Iris pigment epithelial cell (primary cell): Measurements from ENCODE around the gene ANK3.
A peak's percentile ranks its signal among the peaks of the same experiment; 100 is the strongest.
"Not testable (repeated sequence)": the region's sequence is repeated elsewhere in the genome, so short reads cannot be mapped to it uniquely, and the experiment has no call there.

ENCODE experiments used
- DNase-seq: peaks from one replicate; pipeline ENCODE4 v3.0.0-alpha.2; 2011; ENCODE audit warnings: low read depth

ANK3 gene

DNA sequence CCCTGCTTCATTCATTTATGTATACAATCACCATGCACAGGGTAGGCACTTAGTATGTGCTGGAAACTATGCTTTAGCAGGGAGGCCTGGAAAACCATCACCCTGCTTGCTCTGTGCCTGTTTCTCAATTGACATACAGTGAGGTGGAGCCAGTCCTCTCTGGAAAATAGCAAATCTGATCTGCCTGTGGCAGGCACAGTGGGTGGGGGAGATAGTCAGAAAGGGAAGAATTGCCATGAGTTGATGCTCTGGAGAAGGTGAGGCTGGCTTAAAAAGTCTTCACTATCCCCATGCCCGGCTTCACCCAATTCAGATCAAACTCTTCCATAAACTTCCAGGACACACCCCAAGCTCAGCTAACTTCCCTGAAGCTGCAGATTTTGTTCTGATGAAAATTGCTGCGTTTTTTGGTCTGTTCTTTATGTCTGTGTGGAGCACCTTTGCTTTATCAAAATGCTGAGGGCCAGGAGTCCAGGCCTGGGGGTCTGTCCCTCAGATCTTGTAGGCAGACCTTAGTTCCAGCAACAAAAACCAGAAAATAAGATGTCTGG lies 84.8 kb downstream of the ANK3 start:
- DNase-seq = no peak

DNA sequence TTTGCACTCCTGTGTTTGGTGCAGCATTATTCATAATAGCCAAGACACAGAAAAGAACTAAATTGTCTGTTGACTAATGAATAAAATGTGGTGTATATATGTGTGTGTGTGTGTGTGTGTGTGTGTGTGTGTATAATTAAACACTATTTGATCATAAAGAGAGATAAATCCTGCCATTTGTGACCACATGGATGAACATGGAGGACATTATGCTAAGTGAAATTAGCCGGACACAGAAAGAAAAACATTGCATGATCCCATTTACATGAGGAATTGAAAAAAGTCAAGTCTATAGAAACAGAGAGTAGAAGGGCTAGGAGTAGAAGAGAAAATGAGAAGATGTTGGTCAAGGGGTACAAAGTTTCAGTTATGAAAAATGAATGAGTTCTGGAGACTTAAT lies 85.9 kb downstream of the ANK3 start:
- DNase-seq = no peak

DNA sequence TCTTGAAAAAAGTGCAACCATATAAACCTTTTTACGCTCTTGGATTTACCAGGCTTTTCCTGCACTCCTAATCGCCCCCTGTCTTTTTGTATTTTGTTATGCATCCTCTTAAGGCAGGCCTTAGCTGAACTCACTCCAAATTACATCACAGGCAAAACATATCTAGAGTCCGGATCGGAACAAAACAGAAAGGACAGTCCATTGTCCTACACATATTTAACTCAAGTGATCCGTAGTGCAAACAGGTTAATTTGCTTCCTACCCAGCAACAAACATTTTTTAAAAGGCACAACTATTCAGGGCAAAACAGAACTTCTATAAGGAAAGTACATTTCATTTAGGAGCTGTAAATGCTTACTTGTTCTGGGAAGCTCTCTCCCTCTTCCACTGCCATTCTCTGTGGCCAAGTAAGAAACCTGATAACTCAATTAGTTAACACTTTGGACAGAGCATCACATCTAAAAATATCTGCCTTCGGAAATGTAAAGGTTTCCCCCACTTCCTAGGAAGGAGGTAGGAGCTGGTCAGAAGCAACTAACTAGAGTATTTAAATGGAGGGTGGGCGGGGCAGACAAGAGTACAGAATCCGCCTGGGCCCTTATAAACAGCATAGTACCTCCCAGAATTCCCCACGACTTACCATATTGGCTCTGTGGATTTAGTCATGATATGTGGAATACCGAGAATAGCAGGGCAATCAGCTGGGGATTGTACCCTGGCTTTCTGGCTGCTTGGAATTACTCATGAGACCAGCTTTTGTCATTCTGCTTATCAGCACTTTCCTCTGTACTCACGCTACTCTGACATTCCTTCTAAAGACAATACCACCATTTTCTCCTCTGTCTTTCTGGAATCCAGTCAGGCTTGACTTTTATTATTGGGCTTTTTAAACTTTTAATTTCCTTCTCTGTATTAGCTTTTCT lies 89.5 kb downstream of the ANK3 start:
- peak; percentile 63 for DNase-seq

DNA sequence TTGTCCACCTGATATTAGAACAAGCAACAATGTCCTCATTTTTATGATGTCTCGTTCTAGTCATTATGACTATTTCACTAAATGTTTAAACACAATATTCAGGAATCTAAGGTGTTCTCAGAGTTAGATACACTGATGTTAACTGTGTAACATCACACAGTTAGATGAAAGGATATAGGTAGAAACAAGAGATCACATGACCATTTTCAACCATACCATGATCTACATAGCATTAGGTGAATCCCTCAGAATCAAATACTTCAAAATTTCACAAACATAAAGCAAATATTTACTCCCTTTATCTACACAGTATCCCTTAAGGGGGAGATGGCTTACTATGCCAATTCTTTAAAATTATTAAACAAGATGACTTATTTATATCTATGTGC lies 90.3 kb downstream of the ANK3 start:
- no peak for DNase-seq

DNA sequence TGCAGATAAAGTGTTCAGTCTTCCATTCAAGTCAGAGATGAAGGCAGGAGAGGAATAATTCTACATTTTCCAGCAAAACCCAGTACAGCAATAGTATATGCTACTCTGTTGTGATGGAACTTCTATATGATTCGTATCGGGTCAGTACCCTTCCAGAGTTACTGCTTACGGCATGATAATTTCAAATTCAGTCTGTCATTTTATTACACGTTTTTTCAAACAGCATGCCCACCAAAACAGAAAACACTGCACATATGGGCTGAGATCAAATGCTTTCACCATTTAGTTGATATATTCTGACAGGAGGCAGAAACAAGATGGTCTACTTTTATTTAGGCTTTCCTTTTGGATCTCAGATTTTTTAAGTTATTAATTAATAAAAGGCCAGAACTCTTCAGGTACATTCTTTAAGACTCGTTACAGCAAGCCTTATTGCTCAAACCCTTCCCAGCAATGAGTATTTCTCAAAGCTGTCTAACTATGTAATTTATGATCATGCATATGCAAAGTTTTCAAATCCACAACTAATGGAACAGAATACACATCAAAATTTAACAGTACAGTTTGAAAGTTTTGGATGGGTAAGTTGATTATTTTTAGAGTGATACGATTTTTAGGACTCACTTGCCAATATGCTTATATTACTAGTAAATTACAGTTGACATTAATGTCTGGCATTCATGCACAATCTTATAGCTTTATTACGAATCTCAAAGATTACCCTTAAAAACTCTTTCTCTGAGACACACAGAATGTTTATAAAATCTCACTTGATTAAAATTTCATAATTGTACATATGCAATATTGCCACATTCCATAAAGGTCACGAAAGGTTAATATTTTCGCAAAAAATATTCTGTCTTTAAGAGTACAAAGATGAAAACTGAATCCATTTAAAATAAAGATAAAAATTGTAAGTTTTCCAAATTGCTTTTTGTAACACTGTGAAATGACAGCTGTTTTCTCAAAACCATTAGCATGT lies 91.0 kb downstream of the ANK3 start:
- no peak for DNase-seq

DNA sequence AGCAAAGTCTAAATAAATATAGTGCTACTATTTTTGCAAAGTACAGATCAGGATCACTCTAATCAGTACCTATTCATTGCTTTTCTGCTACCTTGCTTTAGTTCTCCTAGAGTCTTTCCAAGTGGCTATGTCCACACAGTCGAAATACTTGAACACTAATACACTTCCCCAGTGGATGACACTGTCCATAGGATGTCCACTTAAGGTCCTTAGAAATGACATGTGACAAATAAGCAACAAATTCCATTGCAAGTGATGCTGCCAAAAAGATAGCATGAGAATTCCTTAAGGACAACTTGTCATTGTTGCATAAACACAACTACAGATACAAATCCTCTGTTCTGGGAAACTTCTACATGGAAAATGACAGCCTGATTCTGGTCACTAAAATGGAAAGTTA lies 93.6 kb downstream of the ANK3 start:
- no peak for DNase-seq

DNA sequence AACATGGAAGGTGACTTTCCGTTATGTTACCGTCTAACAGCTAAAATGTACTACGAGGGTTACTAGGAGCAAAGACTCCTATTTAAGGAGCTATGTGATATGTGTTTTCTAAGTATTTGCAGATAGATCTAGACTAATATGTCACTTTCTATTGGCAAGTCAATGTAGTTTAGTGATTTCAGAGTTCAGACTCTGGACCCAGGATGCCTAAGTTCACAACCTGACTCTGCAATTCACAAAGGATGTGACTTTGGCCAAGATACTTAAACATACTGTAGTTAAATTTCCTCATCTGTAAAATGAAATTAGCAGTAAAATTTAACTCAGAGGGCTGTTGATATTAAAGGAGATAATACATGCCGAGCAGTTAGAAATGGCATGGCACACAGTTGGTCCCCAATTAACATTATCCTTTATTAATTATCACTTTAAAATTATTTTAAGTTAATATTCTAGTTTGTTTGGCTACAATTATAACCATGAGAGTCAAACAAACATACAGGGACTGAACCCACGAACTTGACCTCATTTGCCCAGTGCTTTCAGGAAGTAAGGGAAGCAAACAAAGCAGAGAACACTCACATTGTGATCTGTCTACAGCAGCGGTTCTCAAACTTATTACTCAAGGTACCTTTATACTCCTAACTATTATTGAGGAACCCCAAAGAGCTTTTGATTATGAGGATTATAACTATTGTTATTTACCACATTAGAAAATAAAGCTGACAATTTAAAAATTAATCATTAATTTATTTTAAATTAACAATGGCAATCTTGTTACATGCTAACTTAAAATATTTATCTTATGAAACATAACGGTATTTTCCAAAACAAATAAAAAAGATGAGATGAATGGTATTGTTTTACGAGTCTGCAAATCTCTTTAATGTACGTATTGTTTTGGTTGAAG lies 94.4 kb downstream of the ANK3 start:
- DNase-seq = no peak

DNA sequence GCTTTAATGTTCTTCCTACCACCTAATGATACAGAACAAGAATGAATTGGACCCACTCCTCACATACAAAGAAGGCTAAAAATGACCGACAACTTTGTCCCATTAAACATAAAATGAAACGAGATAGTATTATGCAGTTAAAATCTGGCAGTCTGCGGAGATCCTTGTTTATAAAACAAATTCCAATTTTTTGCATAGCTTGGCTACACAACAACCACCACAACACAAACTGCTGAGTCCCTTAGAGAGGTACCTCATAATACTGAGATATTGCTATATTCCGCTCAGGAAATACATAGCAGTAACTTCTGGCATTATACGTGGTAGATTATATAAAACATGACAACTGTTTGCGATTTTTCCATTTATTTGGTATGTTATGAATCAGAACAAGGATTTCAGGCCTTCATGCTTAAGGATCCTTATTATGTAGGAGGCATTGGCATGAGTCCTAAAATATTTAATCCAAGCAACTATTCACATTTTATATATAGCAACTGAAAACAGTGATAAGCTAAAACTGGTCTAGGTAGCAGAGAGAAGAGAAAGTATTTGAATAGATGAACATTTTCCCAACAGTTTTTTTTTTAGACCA lies 96.0 kb downstream of the ANK3 start:
- DNase-seq = no peak

DNA sequence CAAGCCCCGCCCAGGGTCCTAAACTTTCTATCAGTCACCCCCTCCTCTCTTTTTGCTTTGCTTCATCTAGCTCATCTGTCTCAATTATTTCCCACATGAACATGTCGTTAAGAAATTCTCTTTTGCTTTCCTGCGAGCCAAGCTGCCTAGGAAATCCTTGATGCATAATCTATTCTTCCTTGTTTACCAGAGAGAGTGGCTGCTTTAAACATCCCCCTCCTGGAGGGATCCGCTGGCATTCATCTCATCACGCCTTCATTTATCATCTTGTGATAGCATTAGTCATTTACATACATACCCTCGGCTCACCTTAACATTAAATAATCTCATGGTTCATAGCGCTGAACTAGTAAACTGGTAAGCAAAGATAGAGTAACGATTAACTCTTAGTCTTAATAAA lies 96.7 kb downstream of the ANK3 start:
- DNase-seq = no peak

DNA sequence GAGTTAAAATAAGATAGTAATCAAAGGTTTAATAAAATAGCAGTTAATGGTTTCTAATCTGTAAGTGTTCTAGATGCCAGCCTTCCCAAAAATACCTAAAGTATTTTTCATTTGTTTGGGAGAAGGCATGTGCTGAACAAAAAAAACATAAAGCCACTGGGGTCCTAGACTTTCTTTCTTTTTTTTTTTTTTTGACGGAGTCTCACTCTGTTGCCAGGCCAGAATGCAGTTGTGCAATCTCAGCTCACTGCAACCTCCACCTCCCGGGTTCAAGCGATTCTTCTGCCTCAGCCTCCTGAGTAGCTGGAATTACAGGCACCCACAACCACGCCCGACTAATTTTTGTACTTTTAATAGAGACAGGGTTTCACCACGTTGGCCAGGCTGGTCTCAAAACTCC lies 97.1 kb downstream of the ANK3 start:
- DNase-seq = not testable (repeated sequence)

DNA sequence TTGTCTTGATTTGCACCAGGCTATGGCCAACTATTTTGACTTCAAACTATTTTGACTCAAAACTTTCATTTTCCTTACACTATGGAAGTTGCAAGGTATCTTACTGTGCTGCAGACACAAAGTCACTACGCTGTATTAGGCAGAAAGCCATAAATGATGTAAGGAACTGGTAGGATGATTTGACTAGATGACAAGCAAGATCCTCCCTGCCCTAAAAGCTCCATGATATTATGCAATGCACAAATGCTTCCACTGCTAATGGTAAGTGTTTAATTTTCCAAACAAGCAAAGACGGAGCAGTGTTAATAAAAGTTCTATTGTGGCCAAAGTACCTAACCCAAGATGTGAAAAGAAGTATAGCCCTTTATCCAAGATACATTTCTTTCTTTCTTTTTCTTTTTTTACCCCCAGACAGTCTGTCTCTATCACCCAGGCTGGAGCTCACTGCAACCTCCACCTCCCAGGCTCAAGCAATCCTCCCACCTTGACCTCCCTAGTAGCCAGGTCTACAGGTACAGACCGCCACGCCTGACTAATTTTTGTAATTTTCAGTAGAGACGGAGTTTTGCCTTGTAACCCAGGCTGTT lies 98.2 kb downstream of the ANK3 start:
- DNase-seq = peak; percentile 57

DNA sequence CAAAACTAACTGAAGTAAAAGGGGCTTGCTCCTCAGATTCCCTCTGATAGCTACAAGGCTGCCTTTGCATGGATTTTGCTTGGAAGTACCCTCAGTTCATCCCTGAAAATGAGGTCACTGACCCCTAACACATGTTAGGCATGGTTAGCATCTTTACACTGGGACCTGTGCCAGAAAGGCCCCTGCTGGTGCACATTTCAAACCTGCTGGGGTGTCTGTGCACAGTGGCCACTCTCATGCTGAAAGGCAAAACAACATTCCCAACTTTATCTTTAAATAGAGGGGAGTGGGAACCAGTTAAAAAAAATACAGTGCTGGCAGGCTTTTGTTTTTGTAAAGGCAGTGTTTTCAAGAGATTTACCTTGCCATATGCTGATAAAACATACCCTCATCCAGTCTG lies 99.1 kb downstream of the ANK3 start:
- no peak for DNase-seq

DNA sequence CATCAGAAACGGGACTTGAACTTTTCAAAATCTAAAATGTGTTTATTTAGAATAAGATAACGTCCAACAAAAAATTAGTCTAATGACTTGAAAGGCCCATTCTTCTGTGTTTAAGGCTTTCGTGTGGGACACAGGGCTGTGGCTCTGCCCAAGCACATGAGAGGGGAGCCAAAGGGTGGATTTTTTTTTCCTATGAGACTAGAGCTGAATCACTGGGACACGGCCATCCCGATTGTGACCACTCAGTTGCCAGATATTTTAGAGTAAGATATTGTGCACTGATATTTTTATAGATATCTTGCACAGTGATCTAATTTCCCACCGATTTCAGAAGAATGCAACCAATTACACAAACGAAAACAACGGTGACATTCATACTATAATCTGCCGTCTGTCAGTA lies 99.9 kb downstream of the ANK3 start:
- DNase-seq = no peak

DNA sequence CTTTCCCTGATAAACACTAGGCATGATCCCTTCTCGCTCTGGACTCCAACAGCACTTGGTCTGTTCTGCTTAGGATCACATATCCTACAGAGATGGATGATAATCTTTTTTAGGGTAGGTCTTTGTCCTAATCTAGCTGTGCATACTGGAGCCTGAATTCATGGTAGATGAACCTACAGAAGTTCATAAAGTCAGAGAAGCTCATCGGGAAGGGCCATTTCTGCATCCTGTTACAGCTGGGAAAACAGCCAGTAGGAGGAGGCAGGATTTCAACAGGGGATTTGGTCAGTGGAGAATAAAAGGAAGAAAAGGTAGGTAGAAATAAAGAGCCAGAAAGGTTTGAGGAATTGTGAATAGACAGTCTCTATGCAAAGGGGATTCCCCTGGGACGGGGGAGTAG lies 101.4 kb downstream of the ANK3 start:
- DNase-seq = peak; percentile 24

DNA sequence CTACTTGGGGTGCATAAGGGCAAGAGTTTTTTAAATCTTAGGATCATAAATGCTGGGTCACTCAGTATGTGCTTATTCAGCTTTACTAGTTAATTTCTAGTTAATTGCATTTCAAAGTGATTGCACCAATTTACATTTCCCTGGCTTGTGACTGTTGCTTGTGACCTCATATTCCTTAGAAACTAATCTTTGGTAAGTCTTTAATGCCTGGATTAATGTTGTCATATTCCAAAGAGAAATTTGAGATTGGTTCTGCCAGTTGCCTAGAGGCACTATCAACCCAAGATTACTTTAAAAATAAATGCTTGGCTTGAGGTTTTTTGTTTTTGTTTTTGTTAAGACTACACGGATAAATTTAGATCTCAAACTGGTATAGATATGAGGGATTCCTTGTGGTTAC lies 103.1 kb downstream of the ANK3 start:
- peak; percentile 28 for DNase-seq

DNA sequence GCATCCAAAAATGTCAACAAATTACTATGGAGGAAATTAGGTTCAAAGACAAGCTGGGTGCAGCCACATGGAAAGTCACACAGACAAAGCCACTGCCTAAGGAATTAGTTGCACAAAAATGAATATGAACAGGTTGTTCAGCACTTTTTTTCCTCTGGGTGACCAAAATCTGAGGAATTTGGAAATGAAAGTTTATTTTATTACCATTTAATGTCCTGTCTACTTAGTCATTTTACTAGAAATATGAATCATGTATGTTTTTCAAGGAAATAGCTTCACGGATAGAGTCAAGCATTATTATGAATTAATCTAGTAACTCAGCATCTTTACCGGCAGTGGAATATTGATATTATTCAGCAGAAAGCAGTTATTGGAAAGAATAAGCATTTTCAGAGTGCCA lies 106.3 kb downstream of the ANK3 start:
- peak; percentile 37 for DNase-seq

DNA sequence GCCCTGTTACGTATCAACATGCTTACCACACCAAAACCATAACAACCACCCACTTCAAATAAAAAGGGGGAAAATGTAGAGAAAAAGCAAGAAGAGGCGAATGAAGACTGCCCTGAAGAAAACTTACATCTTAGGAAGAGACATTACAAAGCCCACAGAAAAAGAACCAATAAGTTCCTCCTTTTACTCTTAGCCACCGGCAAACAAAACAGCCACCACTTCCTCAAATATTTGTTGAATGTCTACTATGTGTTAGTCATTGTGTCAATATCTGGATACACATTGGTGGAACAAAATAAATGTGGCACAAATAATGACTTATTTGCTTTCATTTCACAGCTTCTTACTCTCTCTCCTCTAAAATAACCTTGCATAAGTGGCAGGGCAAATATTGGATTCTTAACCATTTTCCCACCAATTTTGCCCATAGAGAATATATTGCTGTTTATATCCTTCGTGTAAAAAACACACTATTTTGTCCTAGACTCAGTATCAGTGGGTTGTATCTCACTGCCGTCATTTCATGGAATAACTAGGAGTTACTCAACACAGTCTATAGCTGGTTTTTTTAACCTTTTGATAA lies 106.8 kb downstream of the ANK3 start:
- peak; percentile 85 for DNase-seq

DNA sequence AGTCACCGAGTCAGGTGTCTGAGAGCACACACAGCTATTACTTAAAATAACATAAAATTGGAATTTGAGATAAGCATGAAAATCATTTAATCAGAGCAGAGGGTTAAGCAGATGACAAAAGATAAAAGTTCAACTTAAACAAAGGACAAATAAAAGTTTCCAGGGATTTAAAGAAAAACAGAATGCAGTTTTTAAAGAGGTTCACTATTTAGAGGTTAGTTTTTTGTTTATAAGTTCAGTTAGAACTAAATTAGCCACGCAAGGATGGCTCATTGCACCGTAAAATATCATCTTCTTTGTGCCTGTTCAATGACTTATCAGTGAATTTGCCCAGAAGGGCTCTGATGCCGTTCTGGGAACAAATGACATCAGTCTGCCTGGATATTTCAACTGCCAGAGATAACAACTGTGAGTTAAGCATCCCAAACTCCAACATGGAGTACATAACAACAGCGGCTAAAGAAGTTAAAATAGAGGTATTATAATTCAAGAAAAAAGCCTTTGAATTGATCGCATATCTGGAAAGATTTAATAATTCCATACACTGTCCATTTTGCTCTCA lies 107.8 kb downstream of the ANK3 start:
- peak; percentile 25 for DNase-seq

DNA sequence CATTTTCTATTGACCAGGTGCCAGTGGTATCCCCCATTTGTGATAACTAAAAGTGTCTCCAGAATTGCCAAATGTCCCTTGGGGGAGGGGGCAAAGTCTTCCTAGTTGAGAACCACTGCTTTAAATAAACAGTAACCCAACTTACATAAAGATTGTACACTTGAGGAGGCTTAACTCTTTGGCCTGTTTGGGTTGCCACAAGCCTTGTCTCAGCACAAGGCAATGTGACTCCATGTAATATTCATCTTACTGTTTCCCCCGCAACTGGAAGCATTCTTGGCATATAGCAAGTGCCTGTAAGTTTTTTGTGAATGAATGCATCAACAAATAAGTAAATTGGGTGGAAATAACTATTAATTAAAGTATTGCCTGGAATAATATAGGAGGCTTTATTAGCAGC lies 108.3 kb downstream of the ANK3 start:
- DNase-seq = peak; percentile 92

DNA sequence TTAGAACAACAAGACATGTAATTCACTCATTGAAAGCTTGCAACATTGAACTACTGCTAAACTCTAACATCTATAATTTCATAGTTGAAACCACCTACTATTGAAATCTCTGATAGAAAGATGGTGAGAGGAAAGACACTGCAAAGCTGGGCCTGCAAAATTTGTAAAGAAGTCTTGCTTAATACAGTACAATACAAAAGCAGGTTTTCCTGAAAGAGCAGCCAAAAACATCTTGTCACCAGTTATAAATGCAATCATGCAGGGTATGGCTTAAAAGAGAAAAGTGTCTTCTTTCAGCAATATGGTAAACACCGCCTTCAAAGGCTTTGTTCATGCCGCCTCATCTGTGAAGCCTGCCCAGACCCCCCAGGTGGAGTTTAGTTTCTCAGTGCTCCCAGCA lies 109.2 kb downstream of the ANK3 start:
- DNase-seq = no peak
